HG02610 (cell line): ENCODE data around the gene KRT35.

Experiments used
- ATAC-seq: cut with Tn5 transposase; IDR thresholded peaks from one replicate; pipeline ENCODE4 v1.9.1; 2021; ENCODE audit warnings: mild to moderate bottlenecking, moderate library complexity; ENCODE audit not compliant: unreplicated experiment

Gene KRT35

GRCh38 chr17:41428591-41429291, 52.2 kb downstream of the KRT35 start:
- ATAC-seq = no peak
